Thyroid gland (tissue), 4 donors: Measurements from ENCODE around the gene CLEC19A.

Experiments
- POLR2A ChIP-seq, 2 donors: fragments of 450-650 bp; IDR thresholded peaks; one replicate each; pipeline ENCODE4 v1.6.1; 2017; ENCODE audit warnings: antibody characterized with exemption in 2 of 2, mild to moderate bottlenecking in 2 of 2, moderate library complexity in 1 of 2
- TF ChIP-seq, protein P1 (sequence below), 6 experiments: fragments of 200-600 bp in 3 of 6; fragments of 450-650 bp in 3 of 6; sonication (generic) in 3 of 6; IDR thresholded peaks; one replicate each; pipeline ENCODE4 v1.5.1; 2016 to 2019; ENCODE audit warnings: antibody characterized with exemption in 6 of 6, mild to moderate bottlenecking in 2 of 6, inconsistent platforms in 1 of 6, moderate library complexity in 1 of 6

DNA sequence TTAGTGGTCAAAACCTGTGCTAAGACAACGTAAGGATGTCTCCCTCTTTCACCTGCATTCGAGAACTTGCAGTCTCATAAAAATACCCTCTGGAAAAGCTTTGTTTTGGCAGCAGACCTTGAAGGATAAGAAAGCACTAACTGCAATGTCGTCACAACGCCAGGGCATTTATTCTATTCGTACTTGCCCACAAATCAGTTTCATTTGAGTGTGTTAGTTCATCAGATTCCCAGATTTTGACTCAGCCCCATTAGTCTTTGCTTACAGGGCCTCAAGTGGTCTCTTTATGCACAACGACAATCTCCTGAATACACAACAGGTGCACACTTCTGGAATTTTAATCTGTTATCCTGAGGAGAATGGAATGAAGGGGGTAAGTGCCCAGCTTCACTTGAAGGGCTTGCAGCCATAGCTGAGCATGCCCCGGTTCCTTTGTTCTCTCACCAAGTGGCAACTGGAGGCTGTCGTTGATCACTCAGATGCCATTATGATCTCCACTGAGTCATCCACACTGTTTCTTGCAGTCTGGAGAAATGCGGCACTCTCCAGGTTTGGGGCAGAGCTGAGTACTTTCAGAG is 58.8 kb downstream of the CLEC19A start:
- TF ChIP-seq POLR2A (IDR thresholded peaks at IDR 0.05): no peak
- TF ChIP-seq, protein P1, sequence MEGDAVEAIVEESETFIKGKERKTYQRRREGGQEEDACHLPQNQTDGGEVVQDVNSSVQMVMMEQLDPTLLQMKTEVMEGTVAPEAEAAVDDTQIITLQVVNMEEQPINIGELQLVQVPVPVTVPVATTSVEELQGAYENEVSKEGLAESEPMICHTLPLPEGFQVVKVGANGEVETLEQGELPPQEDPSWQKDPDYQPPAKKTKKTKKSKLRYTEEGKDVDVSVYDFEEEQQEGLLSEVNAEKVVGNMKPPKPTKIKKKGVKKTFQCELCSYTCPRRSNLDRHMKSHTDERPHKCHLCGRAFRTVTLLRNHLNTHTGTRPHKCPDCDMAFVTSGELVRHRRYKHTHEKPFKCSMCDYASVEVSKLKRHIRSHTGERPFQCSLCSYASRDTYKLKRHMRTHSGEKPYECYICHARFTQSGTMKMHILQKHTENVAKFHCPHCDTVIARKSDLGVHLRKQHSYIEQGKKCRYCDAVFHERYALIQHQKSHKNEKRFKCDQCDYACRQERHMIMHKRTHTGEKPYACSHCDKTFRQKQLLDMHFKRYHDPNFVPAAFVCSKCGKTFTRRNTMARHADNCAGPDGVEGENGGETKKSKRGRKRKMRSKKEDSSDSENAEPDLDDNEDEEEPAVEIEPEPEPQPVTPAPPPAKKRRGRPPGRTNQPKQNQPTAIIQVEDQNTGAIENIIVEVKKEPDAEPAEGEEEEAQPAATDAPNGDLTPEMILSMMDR (IDR thresholded peaks at IDR 0.05): no peak
